GM19468 (cell line): Measurements from ENCODE around the gene CPO.

Source experiments
- ATAC-seq: cut with Tn5 transposase; IDR thresholded peaks from one replicate; pipeline ENCODE4 v1.9.1; 2021; ENCODE audit warnings: mild to moderate bottlenecking, moderate library complexity, moderate number of reproducible peaks; ENCODE audit not compliant: unreplicated experiment; ENCODE audit errors: extremely low read depth

The CPO gene

DNA sequence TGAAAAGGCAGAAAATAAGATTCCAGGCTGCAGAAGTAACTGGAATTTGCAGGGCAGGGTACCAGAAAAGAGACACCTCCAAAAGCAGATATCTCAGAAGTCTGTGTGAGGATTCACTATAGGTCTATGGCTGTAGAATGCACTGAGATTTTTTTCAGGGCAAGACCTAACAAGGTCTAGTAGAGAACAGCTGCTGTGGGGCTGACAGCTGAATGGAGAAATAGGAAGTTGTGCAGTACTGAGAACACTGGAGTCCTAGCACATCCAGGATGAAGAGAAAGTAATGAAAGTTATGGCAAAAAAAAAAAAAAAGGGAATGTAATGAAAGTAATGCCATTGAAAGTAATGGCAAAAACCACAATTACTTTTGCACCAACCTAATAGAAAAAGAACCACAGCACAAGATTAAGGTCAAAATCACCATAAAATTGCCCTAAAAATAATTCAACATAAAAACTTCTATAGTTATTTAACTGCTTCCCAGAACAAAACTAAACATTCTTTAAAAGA lies 57.3 kb downstream of the CPO start:
- no peak for ATAC-seq

DNA sequence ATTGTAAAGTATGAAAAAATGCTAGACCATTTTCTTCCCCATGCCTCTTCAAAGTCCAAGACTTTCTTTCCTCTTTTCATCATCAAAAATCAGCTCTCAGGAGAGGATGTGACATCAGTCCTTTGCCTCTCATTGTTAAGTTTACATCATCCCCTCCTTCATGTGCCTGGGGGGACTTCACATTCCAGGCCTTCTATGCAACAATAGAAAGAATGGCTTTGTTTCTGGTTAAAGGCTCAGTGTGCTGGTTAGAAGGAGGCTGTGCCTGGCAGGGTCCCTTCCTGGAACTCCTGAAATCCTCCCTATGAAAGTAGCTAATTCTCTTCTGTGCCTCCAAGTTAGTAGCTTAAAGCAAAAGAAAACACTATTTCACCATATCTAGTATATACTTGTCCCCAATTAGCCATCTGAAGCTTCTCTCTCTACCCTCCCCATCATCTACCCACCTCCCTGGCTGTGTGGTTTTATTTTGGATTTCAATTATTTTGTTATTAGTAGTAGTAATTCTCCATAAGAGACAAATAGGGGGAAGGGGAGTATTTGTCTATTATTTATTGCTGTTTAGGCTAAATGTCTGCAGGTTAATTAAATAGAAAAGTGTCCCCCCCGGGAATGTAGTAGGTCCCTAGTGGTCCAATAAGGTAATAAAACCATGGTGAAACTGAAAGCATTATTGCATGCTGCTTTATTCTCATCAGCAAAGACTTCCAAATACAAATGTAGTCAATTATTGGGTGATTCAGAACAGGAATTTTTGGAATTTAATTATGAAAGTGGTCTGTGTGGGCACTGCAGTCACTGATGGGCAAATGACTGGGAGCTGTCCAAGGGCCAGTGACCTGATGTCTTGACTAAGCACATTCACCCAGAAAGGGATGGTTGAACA lies 69.0 kb downstream of the CPO start:
- no peak for ATAC-seq

DNA sequence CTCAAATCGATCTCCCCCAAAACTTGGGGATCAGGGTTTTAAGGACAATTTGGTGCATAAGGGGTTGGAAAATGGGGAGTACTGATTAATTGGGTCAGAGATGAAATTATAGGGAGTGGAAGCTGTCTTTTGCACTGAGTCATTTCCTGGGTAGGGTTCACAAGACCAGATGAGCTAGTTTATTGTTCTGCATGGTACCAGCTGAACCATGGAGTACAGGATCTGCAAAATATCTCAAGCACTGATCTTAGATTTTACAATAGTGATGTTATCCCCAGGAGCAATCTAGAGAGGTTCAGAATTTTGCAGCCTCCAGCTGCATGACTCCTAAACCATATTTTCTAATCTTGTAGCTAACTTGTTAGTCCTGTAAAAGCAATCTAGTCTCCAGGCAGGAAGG lies 73.1 kb downstream of the CPO start:
- no peak for ATAC-seq

DNA sequence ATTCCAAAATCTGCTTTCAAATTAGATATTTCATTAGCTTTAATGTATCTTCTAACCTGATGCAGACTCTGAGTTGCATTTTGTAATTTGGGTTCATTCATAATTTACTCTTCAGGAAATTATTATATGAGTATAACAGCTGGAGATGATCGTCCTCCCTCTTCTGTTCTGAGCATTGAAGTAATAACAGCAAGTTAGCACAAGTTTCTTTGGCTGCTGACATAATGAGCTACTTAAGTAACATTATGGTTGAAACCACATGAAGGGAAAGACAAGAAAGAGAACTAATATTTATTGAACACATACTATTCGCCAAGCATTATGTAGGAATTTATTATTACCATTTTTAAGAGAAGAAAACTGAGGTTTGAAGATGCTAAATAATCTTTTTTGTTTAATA lies 75.1 kb downstream of the CPO start:
- no peak for ATAC-seq

DNA sequence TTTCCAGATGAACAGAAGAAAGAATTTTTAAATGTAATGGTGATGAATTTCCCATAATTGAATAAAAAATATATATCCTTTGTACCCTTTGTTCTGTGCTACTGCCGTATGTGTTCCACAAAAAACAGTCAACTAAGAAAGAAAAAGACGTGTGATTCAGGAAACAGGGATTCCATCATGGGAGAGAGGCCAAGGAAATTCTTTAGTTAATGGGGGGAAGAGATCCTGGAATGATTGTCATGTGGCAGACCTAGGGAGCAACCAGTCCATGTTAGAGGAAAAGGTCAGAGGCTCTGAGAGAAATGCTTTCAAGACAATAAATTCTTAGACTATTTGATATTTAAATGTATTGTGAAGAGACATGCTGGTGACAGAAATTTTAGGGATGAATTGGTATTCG lies 76.6 kb downstream of the CPO start:
- ATAC-seq: no peak
